Gastrocnemius medialis (tissue), 4 donors: ENCODE results near the gene PANK4. TPM values are rescaled to one million over a fixed set of nuclear protein-coding genes. Genes with fewer than 3 reads are reported as not detected.

Experiments used
- ATAC-seq, 2 donors: fragments of 150-250 bp; one replicate each; pipeline ENCODE4 v1.9.1; 2016
- DNase-seq, 2 donors: peaks; one replicate each; pipeline ENCODE4 v3.0.0-alpha.2; 2019
- H3K27ac ChIP-seq, 4 donors: fragments of 200-600 bp; sonication (generic); 1 replicate in 1 of 4; 2 replicates in 3 of 4; pipeline ENCODE4 v1.5.1; 2016 to 2018; ENCODE audit warnings: mild to moderate bottlenecking in 2 of 4, moderate library complexity in 1 of 4
- H3K27me3 ChIP-seq, 3 donors: fragments of 200-600 bp; sonication (generic) in 2 of 3; 1 replicate in 1 of 3; 2 replicates in 2 of 3; pipeline versions ENCODE4 v1.5.1 to v1.6.0; 2016 to 2019; ENCODE audit warnings: mild to moderate bottlenecking in 1 of 3, moderate library complexity in 1 of 3
- H3K36me3 ChIP-seq, 2 donors: fragments of 200-600 bp; sonication (generic) in 1 of 2; one replicate each; pipeline ENCODE4 v1.5.1; 2017 to 2018
- H3K4me1 ChIP-seq, 2 donors: fragments of 200-600 bp; sonication (generic) in 1 of 2; one replicate each; pipeline ENCODE4 v1.5.1; 2016 to 2017; ENCODE audit warnings: mild to moderate bottlenecking in 2 of 2
- H3K4me3 ChIP-seq, 4 donors: fragments of 200-600 bp; sonication (generic) in 3 of 4; 1 replicate in 1 of 4; 2 replicates in 3 of 4; pipeline ENCODE4 v1.5.1; 2016 to 2019; ENCODE audit warnings: mild to moderate bottlenecking in 2 of 4
- H3K9me3 ChIP-seq, 3 donors: fragments of 200-600 bp; sonication (generic) in 2 of 3; 1 replicate in 1 of 3; 2 replicates in 2 of 3; pipeline ENCODE4 v1.5.1; 2016 to 2019
- POLR2A ChIP-seq, 2 donors: fragments of 450-650 bp; IDR thresholded peaks; one replicate each; pipeline ENCODE4 v1.6.1; 2017; ENCODE audit warnings: antibody characterized with exemption in 2 of 2, mild to moderate bottlenecking in 2 of 2, moderate library complexity in 2 of 2
- in situ Hi-C, 4 donors: fragments of 200-750 bp; cut with MboI; loops; one replicate each; pipeline versions ENCODE4 v1.15.0 to v1.8.0; 2017; ENCODE audit warnings: low sequenced_read_pairs in 4 of 4
- intact Hi-C: fragments of 100-400 bp; cut with DNase I; formaldehyde crosslinking; loops from one replicate; pipeline ENCODE4 v1.15.1; 2023; ENCODE audit warnings: low total_unique reads
- total RNA-seq, 4 donors: library from RNA; depleted of rRNA; stranded (reverse); fragments of >200 nt; gene quantifications; one replicate each; pipeline versions ENCODE4 v1.1.0 to v1.2.3, GENCODE V29; 2016
- TF ChIP-seq, protein P1 (sequence below), 5 experiments: fragments of 450-650 bp in 3 of 5; fragments of 200-600 bp in 2 of 5; sonication (generic) in 2 of 5; IDR thresholded peaks in 4 of 5; conservative IDR thresholded peaks in 1 of 5; 1 replicate in 4 of 5; 2 replicates in 1 of 5; pipeline ENCODE4 v1.5.1; 2016 to 2019; ENCODE audit warnings: antibody characterized with exemption in 5 of 5, mild to moderate bottlenecking in 3 of 5, moderate library complexity in 3 of 5

Gene PANK4
- total RNA-seq, 4 donors from 2014 or later, result 27.5 to 54.2 (median 38.5) TPM

DNA sequence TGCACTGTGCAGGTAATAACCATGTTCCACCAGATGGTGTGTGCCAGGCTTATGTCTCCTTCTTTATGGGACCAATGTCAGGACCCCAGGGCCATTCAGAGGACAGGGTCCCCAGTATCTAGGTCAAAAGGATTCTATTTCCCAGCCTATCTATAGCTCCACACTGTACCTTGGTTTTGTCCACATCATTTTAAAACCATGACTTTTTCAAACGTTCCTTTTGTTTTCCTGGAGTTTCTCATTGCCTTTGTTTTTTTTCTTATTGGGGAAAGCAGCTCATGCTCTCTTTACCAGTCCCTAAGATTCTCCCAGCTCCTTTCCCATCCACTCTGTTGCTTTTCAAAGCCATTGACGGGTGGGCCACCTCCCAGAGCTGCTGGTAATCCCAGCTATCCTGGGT lies 37.7 kb downstream of the PANK4 start:
- in situ Hi-C loops, result no loop called here

DNA sequence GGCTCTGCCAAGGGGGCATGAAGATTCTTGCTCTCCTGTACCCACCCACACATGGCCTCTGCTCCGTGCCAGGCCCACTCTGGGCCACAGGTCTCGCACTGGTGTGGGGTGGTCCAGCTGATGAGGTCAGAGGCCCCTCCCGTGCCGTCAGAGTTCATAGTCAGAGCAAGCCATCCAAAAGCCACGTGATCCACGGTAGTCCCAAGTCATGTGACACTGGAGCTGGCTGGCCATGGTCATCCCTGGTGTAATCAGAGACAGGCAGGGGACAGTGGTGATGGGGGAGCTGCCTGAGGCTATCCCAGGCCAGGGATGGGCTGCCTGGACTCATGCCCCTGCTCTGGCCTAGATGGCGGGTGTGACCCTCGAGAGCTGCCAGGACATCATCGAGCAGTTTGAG lies 39.8 kb downstream of the PANK4 start:
- no peak for TF ChIP-seq POLR2A (IDR thresholded peaks at IDR 0.05)
- TF ChIP-seq, protein P1, sequence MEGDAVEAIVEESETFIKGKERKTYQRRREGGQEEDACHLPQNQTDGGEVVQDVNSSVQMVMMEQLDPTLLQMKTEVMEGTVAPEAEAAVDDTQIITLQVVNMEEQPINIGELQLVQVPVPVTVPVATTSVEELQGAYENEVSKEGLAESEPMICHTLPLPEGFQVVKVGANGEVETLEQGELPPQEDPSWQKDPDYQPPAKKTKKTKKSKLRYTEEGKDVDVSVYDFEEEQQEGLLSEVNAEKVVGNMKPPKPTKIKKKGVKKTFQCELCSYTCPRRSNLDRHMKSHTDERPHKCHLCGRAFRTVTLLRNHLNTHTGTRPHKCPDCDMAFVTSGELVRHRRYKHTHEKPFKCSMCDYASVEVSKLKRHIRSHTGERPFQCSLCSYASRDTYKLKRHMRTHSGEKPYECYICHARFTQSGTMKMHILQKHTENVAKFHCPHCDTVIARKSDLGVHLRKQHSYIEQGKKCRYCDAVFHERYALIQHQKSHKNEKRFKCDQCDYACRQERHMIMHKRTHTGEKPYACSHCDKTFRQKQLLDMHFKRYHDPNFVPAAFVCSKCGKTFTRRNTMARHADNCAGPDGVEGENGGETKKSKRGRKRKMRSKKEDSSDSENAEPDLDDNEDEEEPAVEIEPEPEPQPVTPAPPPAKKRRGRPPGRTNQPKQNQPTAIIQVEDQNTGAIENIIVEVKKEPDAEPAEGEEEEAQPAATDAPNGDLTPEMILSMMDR (IDR thresholded peaks at IDR 0.05 in 4 of 5, conservative IDR thresholded peaks at IDR 0.05 in 1 of 5), result no peak
- no peaks in the 10 kb centered on the region for H3K36me3 ChIP-seq
- no peak overlapping the region for H3K27ac ChIP-seq
- ATAC-seq, result no peak
- no peak overlapping the region for H3K4me3 ChIP-seq
- intact Hi-C loops, result no loop called here
- no peaks in the 10 kb centered on the region for H3K9me3 ChIP-seq
- no peak for DNase-seq
- H3K4me1 ChIP-seq, result no peaks in the 10 kb centered on the region
- in situ Hi-C loops, result no loop called here
- H3K27me3 ChIP-seq, result no peaks in the 10 kb centered on the region

More for the DNA sequence above, 37.7 kb downstream of the PANK4 start:
- Histone ChIP-seq H3K27me3 (peaks cover 3 to 8% (median 8%) of the 10 kb centered on the region in 3 donors), H3K4me1 (peaks cover 0 to 2% of the 10 kb centered on the region in 2 donors), H3K36me3 (no peaks in the 10 kb centered on the region), H3K4me3 (no peak overlapping the region), H3K9me3 (no peaks in the 10 kb centered on the region), H3K27ac (no peak overlapping the region)
- ATAC-seq, result no peak
- intact Hi-C loops, result no loop called here
- TF ChIP-seq, protein P1 (IDR thresholded peaks at IDR 0.05 in 4 of 5, conservative IDR thresholded peaks at IDR 0.05 in 1 of 5), result no peak
- no peak for DNase-seq

DNA sequence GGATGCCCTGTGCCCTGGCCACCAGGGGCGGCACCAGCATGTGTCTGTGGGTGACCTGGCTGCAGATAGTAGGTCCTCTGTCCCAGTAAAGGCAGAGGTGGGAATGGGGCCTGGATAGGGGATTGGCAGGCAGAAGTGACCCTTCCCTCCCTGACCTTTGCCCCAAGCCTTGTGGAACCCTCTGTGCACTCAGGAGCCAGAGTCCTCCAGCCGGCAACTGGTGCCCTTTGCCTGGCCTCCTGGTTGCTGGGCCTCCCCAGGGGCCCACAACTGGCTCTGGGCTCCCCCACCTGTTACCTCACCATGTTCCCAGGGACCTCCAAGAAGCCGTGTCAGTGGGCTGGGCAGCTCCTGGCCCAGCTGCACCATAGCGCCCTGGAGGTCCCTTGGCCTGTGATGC lies 40.4 kb downstream of the PANK4 start:
- Histone ChIP-seq H3K4me3 (no peak overlapping the region), H3K27me3 (no peaks in the 10 kb centered on the region), H3K9me3 (no peaks in the 10 kb centered on the region), H3K36me3 (no peaks in the 10 kb centered on the region), H3K27ac (no peak overlapping the region), H3K4me1 (no peaks in the 10 kb centered on the region)
- in situ Hi-C loops, result no loop called here
- ATAC-seq (no peak), DNase-seq (no peak)
- intact Hi-C loops, result no loop called here
- TF ChIP-seq, protein P1 (IDR thresholded peaks at IDR 0.05 in 4 of 5, conservative IDR thresholded peaks at IDR 0.05 in 1 of 5), result no peak
- no peak for TF ChIP-seq POLR2A (IDR thresholded peaks at IDR 0.05)

DNA sequence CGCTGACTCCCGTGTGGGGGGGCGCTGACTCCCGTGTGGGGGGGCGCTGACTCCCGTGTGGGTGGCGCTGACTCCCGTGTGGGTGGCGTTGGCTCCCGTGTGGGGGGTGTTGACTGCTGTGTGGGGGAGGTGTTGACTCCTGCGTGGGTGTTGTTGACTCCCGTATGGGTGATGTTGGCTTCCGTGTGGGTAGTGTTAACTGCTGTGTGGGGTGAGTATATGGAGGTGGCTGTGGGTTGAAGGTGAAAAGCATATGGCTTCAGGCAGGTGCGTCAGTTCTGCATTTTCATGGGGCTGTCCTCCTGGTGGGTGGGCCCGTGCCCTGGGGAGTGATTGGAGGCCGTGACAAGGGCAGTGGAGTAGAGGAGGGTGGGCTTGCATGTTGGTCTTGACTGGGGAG lies 42.4 kb downstream of the PANK4 start:
- Histone ChIP-seq H3K27me3 (no peaks in the 10 kb centered on the region), H3K9me3 (no peaks in the 10 kb centered on the region), H3K36me3 (no peaks in the 10 kb centered on the region), H3K4me3 (no peak overlapping the region), H3K27ac (no peak overlapping the region), H3K4me1 (no peaks in the 10 kb centered on the region)
- intact Hi-C loops (no loop called here), in situ Hi-C loops (no loop called here)
- DNase-seq, result no peak
- no peak for ATAC-seq
- TF ChIP-seq, protein P1 (IDR thresholded peaks at IDR 0.05 in 4 of 5, conservative IDR thresholded peaks at IDR 0.05 in 1 of 5), result no peak
- TF ChIP-seq POLR2A (IDR thresholded peaks at IDR 0.05), result no peak

DNA sequence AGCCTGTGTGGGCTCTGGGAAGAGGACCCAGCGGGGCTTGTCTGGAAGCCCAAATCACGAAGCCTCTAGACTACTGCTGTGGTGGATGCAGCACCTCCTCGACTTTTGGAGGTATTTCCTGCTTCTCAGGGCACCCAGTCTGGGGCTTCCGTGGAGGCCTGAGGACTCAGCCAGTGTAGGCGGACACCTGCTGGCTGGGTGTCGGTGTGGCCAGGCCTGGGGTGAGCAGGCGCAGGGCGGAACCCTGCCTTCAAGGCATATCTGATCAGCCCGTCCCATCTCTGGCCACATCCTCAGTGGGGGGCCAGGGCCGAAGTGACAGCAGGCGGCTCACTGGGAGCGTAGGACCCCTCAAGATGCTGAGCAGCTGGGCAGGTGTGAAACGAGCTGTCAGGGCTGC lies 43.4 kb downstream of the PANK4 start:
- no peak overlapping the region for H3K27ac ChIP-seq

More for the DNA sequence above, 43.4 kb downstream of the PANK4 start:
- no peak for DNase-seq
- in situ Hi-C loops (no loop called here), intact Hi-C loops (no loop called here)
- H3K4me3 ChIP-seq, result no peak overlapping the region
- no peaks in the 10 kb centered on the region for H3K4me1 ChIP-seq
- H3K9me3 ChIP-seq, result no peaks in the 10 kb centered on the region
- ATAC-seq, result no peak
- H3K27me3 ChIP-seq, result no peaks in the 10 kb centered on the region
- no peak for TF ChIP-seq POLR2A (IDR thresholded peaks at IDR 0.05)
- TF ChIP-seq, protein P1 (IDR thresholded peaks at IDR 0.05 in 4 of 5, conservative IDR thresholded peaks at IDR 0.05 in 1 of 5), result no peak
- H3K36me3 ChIP-seq, result no peaks in the 10 kb centered on the region
